HEK293 (cell line): ENCODE results near the gene ISY1.

Experiments
- CTCF ChIA-PET: fragments of 350-600 bp; formaldehyde crosslinking; extraction: SDS; loops from one replicate; lab custom pipeline; 2021; ENCODE audit warnings: antibody characterized with exemption; lab: Yijun Ruan, JAX
- POLR2A ChIA-PET: fragments of 300-600 bp; formaldehyde crosslinking; extraction: SDS; loops from one replicate; lab custom pipeline; 2020; ENCODE audit warnings: antibody characterized with exemption, inconsistent platforms; lab: Yijun Ruan, JAX
- H3K27ac ChIP-seq: fragments of 200-500 bp; sonication (Bioruptor generic); 2 replicates; pipeline ENCODE4 v1.5.1; 2014; ENCODE audit warnings: low read depth, low read length, control low read depth, inconsistent platforms; ENCODE audit errors: extremely low read depth
- H3K36me3 ChIP-seq, 2 experiments: fragments of 200-500 bp in 1 of 2; sonication (Bioruptor generic) in 1 of 2; 1 replicate in 1 of 2; 2 replicates in 1 of 2; pipeline ENCODE4 v1.5.1; 2014 to 2017; ENCODE audit warnings: inconsistent platforms in 2 of 2, low read length in 2 of 2; ENCODE audit not compliant: control insufficient read depth in 2 of 2, insufficient read depth in 1 of 2
- H3K4me1 ChIP-seq: fragments of 200-500 bp; sonication (Bioruptor generic); 2 replicates; pipeline ENCODE4 v1.5.1; 2014; ENCODE audit warnings: mild to moderate bottlenecking, low read length, inconsistent platforms; ENCODE audit not compliant: control insufficient read depth, insufficient read depth
- H3K4me3 ChIP-seq: 2 replicates; pipeline ENCODE4 v1.5.1; 2011; ENCODE audit warnings: low read depth, mild to moderate bottlenecking, control low read depth, low read length, moderate library complexity
- H3K9me3 ChIP-seq: fragments of 200-500 bp; sonication (Bioruptor generic); 2 replicates; pipeline ENCODE4 v1.5.1; 2014; ENCODE audit warnings: low read depth, low read length, inconsistent platforms; ENCODE audit not compliant: control insufficient read depth, insufficient read depth
- CTCF ChIP-seq: fragments of 450-650 bp; formaldehyde crosslinking; IDR thresholded peaks from 2 replicates; pipeline ENCODE4 v1.5.1; 2016; ENCODE audit warnings: missing biosample characterization, missing genetic modification characterization
- ELK4 ChIP-seq: IDR thresholded peaks from 2 replicates; pipeline ENCODE4 v1.6.1; 2011; ENCODE audit warnings: mild to moderate bottlenecking, low read depth, low read length, borderline replicate concordance
- GLIS1 ChIP-seq: fragments of 450-650 bp; formaldehyde crosslinking; IDR thresholded peaks from 2 replicates; pipeline ENCODE4 v1.5.1; 2016; ENCODE audit warnings: missing biosample characterization, missing genetic modification characterization
- KLF8 ChIP-seq: fragments of 450-650 bp; formaldehyde crosslinking; IDR thresholded peaks from 2 replicates; pipeline ENCODE4 v1.5.1; 2016; ENCODE audit warnings: missing biosample characterization, missing genetic modification characterization
- SP2 ChIP-seq: fragments of 450-650 bp; formaldehyde crosslinking; IDR thresholded peaks from 2 replicates; pipeline ENCODE4 v1.5.1; 2016; ENCODE audit warnings: missing biosample characterization, missing genetic modification characterization
- ZEB2 ChIP-seq: fragments of 450-650 bp; formaldehyde crosslinking; IDR thresholded peaks from 2 replicates; pipeline ENCODE4 v1.5.1; 2016; ENCODE audit warnings: missing biosample characterization, missing genetic modification characterization
- ZNF169 ChIP-seq: fragments of 450-650 bp; formaldehyde crosslinking; IDR thresholded peaks from 2 replicates; pipeline ENCODE4 v1.5.1; 2016; ENCODE audit warnings: missing biosample characterization, missing genetic modification characterization
- ZNF19 ChIP-seq: fragments of 450-650 bp; formaldehyde crosslinking; IDR thresholded peaks from 2 replicates; pipeline ENCODE4; 2016; ENCODE audit warnings: missing biosample characterization, missing genetic modification characterization, low read depth
- ZNF350 ChIP-seq: fragments of 450-650 bp; formaldehyde crosslinking; IDR thresholded peaks from 2 replicates; pipeline ENCODE4 v1.5.0; 2017; ENCODE audit warnings: missing biosample characterization, mild to moderate bottlenecking, missing genetic modification characterization
- ZNF585B ChIP-seq: fragments of 450-650 bp; formaldehyde crosslinking; IDR thresholded peaks from 2 replicates; pipeline ENCODE4 v1.5.1; 2016; ENCODE audit warnings: missing biosample characterization, missing genetic modification characterization
- ZNF600 ChIP-seq: fragments of 450-650 bp; formaldehyde crosslinking; IDR thresholded peaks from 2 replicates; pipeline ENCODE4 v1.5.1; 2016; ENCODE audit warnings: missing biosample characterization, missing genetic modification characterization
- ZNF664 ChIP-seq: fragments of 450-650 bp; formaldehyde crosslinking; IDR thresholded peaks from 2 replicates; pipeline ENCODE4 v1.5.1; 2016; ENCODE audit warnings: missing biosample characterization, missing genetic modification characterization
- ZNF792 ChIP-seq: fragments of 450-650 bp; formaldehyde crosslinking; IDR thresholded peaks from 2 replicates; pipeline ENCODE4 v1.5.1; 2016; ENCODE audit warnings: missing biosample characterization, missing genetic modification characterization
- ZNF837 ChIP-seq: fragments of 450-650 bp; formaldehyde crosslinking; IDR thresholded peaks from 2 replicates; pipeline ENCODE4 v1.5.1; 2016; ENCODE audit warnings: missing biosample characterization, missing genetic modification characterization

Gene ISY1

GRCh38 chr3:129181819-129182218 is 21.0 kb upstream of the ISY1 start:
- Histone ChIP-seq H3K4me3 (peak overlapping the region; percentile 99), H3K4me1 (peaks cover 7% of the 10 kb centered on the region), H3K9me3 (no peaks in the 10 kb centered on the region), H3K27ac (no peak overlapping the region), H3K36me3 (peaks cover 18 to 34% of the 10 kb centered on the region in 2 experiments; a peak in 2 of 3 replicates)
- ChIA-PET POLR2A (interaction anchor here (0.6 kb wide), 1 partner anchor 67 kb away, joined by 4 read pairs; no protein-coding TSS in a partner anchor), CTCF (interaction anchor here (1.5 to 3.1 kb wide), 2 partner anchors 20 to 64 kb away, joined by 3 to 18 read pairs; no protein-coding TSS in a partner anchor)
- TF ChIP-seq ZNF664 (tag by site-specific recombination) (peak; percentile 33; the same call in 1 of the 2 replicates), CTCF (tag by site-specific recombination) (no peak), SP2 (no peak), ZEB2 (tag by site-specific recombination) (no peak), ZNF585B (tag by site-specific recombination) (no peak)

DNA sequence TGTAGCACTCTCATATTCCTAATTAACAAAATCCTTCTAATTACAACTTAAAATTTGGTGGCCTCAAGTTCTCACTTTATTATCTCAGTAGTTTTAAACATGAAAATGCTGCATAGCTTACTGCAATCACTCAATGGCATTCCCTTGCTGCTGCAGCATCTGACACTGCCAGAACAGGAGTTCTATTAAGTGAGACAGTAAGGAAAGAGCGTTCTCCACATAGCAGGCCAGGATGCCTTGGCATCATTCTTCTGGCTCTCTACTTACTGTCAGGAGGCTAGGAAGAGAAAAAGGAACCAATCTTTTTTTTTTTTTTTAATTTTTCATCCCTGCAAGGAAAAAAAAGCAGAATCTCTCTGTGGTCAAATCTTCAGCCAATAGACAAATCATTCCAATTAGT is 19.6 kb upstream of the ISY1 start:
- ChIA-PET POLR2A (no interaction called here), CTCF (no interaction called here)
- H3K36me3 ChIP-seq: peaks cover 18 to 47% of the 10 kb centered on the region in 2 experiments; a peak in 2 of 3 replicates
- peak; percentile 21; the same call in 1 of the 2 replicates for TF ChIP-seq ZNF600 (tag by site-specific recombination)
- no peak for TF ChIP-seq ELK4
- H3K9me3 ChIP-seq: no peaks in the 10 kb centered on the region
- no peak overlapping the region for H3K27ac ChIP-seq
- no peak overlapping the region; the same call in 1 of the 2 replicates for H3K4me3 ChIP-seq
- H3K4me1 ChIP-seq: peaks cover 7% of the 10 kb centered on the region

- ChIA-PET CTCF (interaction anchor here (0.6 kb wide), 1 partner anchor 139 kb away, joined by 3 read pairs; no protein-coding TSS in a partner anchor), POLR2A (interaction anchor here (0.6 to 0.8 kb wide), 2 partner anchors 26 to 328 kb away, joined by 6 to 7 read pairs; no protein-coding TSS in a partner anchor)
- Histone ChIP-seq H3K9me3 (no peaks in the 10 kb centered on the region), H3K27ac (no peak overlapping the region), H3K36me3 (peaks cover 35 to 65% of the 10 kb centered on the region in 2 experiments; a peak in 2 of 3 replicates), H3K4me1 (peaks cover 7% of the 10 kb centered on the region), H3K4me3 (no peak overlapping the region)
- TF ChIP-seq ZNF837 (tag by site-specific recombination): no peak
- TF ChIP-seq ZNF350 (tag by site-specific recombination): no peak
- TF ChIP-seq GLIS1: no peak
- TF ChIP-seq KLF8 (tag by site-specific recombination): no peak
- no peak for TF ChIP-seq ZNF19
- TF ChIP-seq ZNF792 (tag by site-specific recombination): no peak
Observed at GRCh38 chr3:129176051-129176450, 15.2 kb upstream of the ISY1 start.

- Histone ChIP-seq H3K4me3 (no peak overlapping the region), H3K27ac (no peak overlapping the region), H3K4me1 (no peaks in the 10 kb centered on the region; the same call in 1 of the 2 replicates), H3K36me3 (peaks cover 46 to 74% of the 10 kb centered on the region in 2 experiments), H3K9me3 (no peaks in the 10 kb centered on the region)
- POLR2A ChIA-PET: no interaction called here
- CTCF ChIA-PET: no interaction called here
- no peak for TF ChIP-seq ZNF169 (tag by site-specific recombination)
Observed at GRCh38 chr3:129173725-129174124, 12.9 kb upstream of the ISY1 start.
